Activated T-cell treated with anti-CD3 and anti-CD28 coated beads for 48 hours (primary cell): ENCODE data around the gene TRPM6.
"Not testable (repeated sequence)": the region's sequence is repeated elsewhere in the genome, so short reads cannot be mapped to it uniquely, and the experiment has no call there.

Source experiments
- DNase-seq: peaks from one replicate; pipeline ENCODE4 v3.0.0-alpha.2; 2020; ENCODE audit warnings: low read depth

Gene TRPM6

GRCh38 chr9:74887041-74887980, at the start of gene TRPM6:
TRPM6 (minus strand) TSS chr9:74887921; CDS start chr9:74887856, 65 bp downstream.
- DNase-seq: peak; percentile 29

- no peak for DNase-seq
Observed at GRCh38 chr9:74935008-74935407, 47.3 kb upstream of the TRPM6 start.

- no peak for DNase-seq
Observed at GRCh38 chr9:74921737-74922136, 34.0 kb upstream of the TRPM6 start.

- DNase-seq: no peak
Observed at GRCh38 chr9:74920944-74921626, 33.4 kb upstream of the TRPM6 start.

GRCh38 chr9:74910036-74910435, 22.3 kb upstream of the TRPM6 start:
- no peak for DNase-seq

GRCh38 chr9:74908665-74909064, 20.9 kb upstream of the TRPM6 start:
- no peak for DNase-seq

- DNase-seq: no peak
Observed at GRCh38 chr9:74907085-74907484, 19.4 kb upstream of the TRPM6 start.

GRCh38 chr9:74901001-74901400, 13.3 kb upstream of the TRPM6 start:
- no peak for DNase-seq

- not testable (repeated sequence) for DNase-seq
Observed at GRCh38 chr9:74888449-74888848, 728 bp upstream of the TRPM6 start.

- DNase-seq: no peak
Observed at GRCh38 chr9:74887981-74888370, 255 bp upstream of the TRPM6 start.

GRCh38 chr9:74876382-74876949, 11.3 kb downstream of the TRPM6 start:
- no peak for DNase-seq

GRCh38 chr9:74875656-74876055, 12.1 kb downstream of the TRPM6 start:
- DNase-seq: no peak

- DNase-seq: no peak
Observed at GRCh38 chr9:74874220-74874619, 13.5 kb downstream of the TRPM6 start.

- no peak for DNase-seq
Observed at GRCh38 chr9:74872619-74873233, 15.0 kb downstream of the TRPM6 start.

GRCh38 chr9:74867483-74867882, 20.2 kb downstream of the TRPM6 start:
- DNase-seq: no peak

GRCh38 chr9:74865177-74865576, 22.5 kb downstream of the TRPM6 start:
- DNase-seq: no peak

- no peak for DNase-seq
Observed at GRCh38 chr9:74861773-74862474, 25.8 kb downstream of the TRPM6 start.

GRCh38 chr9:74861071-74861470, 26.6 kb downstream of the TRPM6 start:
- no peak for DNase-seq

- not testable (repeated sequence) for DNase-seq
Observed at GRCh38 chr9:74860247-74860646, 27.5 kb downstream of the TRPM6 start.

- no peak for DNase-seq
Observed at GRCh38 chr9:74859786-74860185, 27.9 kb downstream of the TRPM6 start.

- DNase-seq: no peak
Observed at GRCh38 chr9:74858751-74859414, 28.8 kb downstream of the TRPM6 start.
